GM15510 (cell line): ENCODE data around the gene LRP1B.

ENCODE experiments used
- POLR2A ChIP-seq: IDR thresholded peaks from 3 replicates; pipeline ENCODE4 v1.6.1; 2011; ENCODE audit warnings: borderline replicate concordance; ENCODE audit not compliant: insufficient read length; ENCODE audit errors: extremely low read depth

LRP1B gene

DNA sequence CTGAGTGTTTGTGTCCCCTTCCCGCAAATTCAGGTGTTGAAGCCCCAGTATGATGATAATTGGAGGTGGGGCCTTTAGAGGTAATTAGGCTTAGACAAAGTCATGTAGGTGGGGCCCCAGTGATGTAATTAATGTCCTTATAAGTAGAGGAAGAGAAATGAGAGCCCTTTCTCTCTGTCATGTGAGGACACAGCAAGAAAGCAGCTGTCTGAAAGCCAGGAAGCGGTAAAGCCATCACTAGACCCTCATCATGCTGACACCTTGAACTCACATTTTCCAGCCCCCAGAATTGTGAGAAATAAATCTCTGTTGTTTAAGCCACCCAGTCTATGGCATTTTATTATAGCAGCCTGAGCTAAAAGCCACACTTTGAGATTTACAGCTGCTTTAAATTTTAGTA lies 1580.0 kb downstream of the LRP1B start:
- no peak for TF ChIP-seq POLR2A

- TF ChIP-seq POLR2A: no peak
Measured at GRCh38 chr2:140542627-140543026, 1588.2 kb downstream of the LRP1B start.

DNA sequence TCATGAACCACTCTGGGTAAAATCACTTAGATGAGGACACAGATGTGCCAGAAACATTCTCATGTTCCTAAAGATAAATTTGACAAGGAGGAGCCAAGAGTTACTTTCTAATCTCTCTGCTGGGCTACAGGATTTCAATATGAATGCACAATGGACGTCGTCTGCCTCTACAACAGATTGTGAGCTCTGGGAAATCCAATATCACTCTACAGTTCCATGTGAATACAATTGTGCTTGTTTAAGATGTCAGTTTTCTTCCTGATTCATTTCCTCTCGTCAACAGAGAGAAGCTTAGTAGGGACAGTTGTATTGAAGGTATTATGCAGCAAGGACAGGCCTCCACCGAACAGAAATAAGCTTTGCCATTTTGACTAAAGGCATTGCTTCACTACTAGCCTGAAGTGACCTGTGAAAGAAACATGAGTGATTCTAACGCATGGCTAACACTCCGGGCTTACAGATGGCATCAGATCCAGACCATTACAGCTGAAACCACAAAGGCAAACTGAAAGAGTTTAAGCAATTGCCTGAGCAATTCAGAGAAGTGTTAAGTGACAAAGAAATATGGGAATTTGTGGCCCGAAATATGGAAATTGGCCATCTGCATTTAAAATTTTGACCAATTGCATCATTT lies 1591.5 kb downstream of the LRP1B start:
- no peak for TF ChIP-seq POLR2A

DNA sequence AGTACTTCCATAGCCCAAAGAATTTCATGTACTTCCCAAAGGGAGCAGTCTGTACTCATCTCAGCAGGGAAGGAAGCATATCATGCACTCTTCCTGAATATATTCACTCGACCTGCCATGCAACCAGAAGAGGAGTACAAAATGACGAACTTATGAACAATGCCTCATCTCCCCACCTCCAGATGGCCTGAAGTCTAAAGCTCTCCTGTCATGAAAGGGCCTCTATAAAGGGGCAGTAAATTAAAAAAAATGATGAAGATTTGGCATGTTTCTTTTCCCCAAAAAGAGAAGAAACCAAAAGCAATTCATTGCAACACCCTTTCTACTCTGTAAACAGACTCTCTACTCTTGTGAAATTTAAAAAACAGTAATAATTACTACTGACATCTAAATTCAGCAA lies 1601.1 kb downstream of the LRP1B start:
- TF ChIP-seq POLR2A: no peak

GRCh38 chr2:140528982-140529381 lies 1601.8 kb downstream of the LRP1B start:
- TF ChIP-seq POLR2A: no peak

- TF ChIP-seq POLR2A: no peak
Measured at GRCh38 chr2:140526575-140526974, 1604.2 kb downstream of the LRP1B start.

- no peak for TF ChIP-seq POLR2A
Measured at GRCh38 chr2:140512106-140512505, 1618.7 kb downstream of the LRP1B start.

GRCh38 chr2:140509765-140510164 lies 1621.1 kb downstream of the LRP1B start:
- no peak for TF ChIP-seq POLR2A

DNA sequence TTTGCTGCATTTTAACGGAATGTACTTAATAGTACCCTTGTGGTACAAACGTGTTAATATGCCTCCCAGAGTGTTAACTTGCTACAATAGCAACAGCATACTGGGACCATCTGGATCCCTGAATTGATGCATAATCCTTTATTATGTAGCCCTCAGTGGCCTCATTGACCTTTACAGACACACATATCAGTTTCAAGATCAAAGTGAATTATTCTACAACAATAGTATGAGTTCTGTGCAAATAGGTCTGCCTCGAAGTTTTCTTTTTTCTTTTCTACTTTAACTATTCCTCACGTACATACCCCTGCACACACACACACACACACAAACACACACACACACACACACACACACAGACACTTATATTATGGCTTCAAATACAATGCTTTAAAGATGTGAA lies 1622.1 kb downstream of the LRP1B start:
- TF ChIP-seq POLR2A: no peak

- TF ChIP-seq POLR2A: no peak
Measured at GRCh38 chr2:140506606-140507005, 1624.2 kb downstream of the LRP1B start.

- TF ChIP-seq POLR2A: no peak
Measured at GRCh38 chr2:140504601-140505000, 1626.2 kb downstream of the LRP1B start.

DNA sequence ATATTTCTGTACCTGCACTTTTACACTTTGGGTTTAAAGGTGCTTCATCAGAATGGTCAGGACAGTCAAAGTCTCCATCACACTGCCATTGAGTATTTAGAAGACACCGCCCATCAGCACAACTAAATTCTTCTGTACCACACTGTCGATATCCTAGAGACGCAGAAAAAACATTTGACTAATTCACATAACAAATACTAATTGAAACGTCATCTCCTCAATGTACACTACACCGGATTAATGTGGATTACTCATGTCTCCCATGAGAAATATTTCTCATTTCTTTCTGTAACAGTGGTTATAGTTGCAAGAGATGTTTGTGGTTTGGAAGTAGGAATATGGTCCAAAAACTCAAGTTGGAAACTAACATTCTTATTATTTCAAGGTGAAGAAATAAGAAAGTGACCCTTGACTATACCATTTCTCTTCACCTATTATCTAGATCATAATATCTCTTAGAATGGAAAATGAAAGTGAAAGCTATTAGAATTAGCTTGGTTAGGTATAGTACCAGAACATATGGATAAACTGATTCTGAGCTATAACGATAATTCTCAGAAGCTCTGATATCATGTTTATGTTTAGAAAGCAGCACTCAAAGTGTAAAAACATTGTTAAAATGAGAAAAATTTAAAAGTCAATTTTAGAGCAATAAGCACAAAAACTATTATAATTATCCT lies 1627.7 kb downstream of the LRP1B start:
- TF ChIP-seq POLR2A: no peak

- no peak for TF ChIP-seq POLR2A
Measured at GRCh38 chr2:140498360-140498759, 1632.5 kb downstream of the LRP1B start.

DNA sequence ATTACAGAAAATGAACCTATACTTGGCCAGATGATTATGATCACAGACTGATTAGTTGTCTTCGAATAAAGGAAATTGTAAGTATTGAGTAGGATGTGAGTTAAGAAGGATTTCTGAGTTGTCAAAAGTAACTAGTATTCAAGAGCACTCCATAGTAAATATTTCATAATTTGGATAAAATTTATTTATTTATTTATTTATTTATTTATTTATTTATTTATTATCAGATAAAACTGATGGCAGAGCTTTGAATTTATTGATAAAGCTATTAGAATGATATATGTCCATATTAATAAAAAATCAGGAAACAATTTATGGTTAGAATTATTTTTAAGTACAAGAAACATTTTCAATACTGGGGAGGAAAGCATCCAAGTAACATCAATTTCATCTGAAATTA lies 1634.1 kb downstream of the LRP1B start:
- no peak for TF ChIP-seq POLR2A

DNA sequence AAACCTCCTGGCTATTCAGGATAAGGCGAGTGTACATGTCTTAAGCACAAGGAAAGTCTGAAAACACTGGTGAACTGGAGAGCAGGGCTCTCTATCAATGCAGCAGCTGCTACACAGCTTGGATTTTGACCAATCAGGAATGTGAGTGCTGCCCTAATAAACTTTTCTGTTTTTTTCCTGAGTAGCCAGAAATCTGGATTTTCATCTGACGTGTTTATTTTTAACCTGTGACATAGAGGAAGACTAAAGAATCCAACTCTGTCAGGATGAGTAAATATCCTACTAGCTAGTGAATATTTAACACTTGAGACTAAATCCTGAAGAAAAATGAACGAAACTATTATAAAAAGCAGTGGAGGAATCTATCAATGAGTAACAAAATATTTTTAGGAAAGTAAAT lies 1638.9 kb downstream of the LRP1B start:
- no peak for TF ChIP-seq POLR2A

- TF ChIP-seq POLR2A: no peak
Measured at GRCh38 chr2:140489193-140489592, 1641.6 kb downstream of the LRP1B start.
